Measurements from ENCODE around the gene NSUN2.

DNA sequence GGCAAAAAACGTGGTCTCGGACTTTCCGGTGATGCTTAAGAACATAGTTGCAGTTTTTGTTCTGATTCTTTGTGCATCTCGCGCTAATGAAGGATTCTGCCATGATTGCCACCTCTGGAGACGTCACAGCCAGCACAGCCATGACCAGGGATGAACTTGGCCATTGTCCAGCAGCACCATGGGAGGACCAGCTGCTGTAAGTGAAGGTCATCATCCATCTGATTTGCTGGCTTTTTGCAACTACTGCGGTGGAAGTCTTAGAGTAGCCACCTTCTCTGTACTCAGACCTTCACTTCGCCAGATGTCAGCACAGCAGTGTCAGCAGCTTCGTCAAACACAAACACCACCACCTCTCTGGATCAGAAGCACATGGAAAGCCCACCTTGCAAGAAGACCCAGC is 45.7 kb downstream of the NSUN2 start:
- TF ChIP-seq, protein P1, sequence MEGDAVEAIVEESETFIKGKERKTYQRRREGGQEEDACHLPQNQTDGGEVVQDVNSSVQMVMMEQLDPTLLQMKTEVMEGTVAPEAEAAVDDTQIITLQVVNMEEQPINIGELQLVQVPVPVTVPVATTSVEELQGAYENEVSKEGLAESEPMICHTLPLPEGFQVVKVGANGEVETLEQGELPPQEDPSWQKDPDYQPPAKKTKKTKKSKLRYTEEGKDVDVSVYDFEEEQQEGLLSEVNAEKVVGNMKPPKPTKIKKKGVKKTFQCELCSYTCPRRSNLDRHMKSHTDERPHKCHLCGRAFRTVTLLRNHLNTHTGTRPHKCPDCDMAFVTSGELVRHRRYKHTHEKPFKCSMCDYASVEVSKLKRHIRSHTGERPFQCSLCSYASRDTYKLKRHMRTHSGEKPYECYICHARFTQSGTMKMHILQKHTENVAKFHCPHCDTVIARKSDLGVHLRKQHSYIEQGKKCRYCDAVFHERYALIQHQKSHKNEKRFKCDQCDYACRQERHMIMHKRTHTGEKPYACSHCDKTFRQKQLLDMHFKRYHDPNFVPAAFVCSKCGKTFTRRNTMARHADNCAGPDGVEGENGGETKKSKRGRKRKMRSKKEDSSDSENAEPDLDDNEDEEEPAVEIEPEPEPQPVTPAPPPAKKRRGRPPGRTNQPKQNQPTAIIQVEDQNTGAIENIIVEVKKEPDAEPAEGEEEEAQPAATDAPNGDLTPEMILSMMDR (IDR thresholded peaks at IDR 0.05; ENCODE audit: insufficient read depth, low read depth, low read length): no peak
- TF ChIP-seq EZH2 (IDR thresholded peaks at IDR 0.05; ENCODE audit: insufficient read depth, low read length): no peak
